Measurements from ENCODE around the gene NAMPT.

Gene NAMPT

GRCh38 chr7:106277976-106278375 lies 6.8 kb downstream of the NAMPT start:
- in situ Hi-C loops (cut with MboI; ENCODE audit: low pct_unique_long_range_greater_than_20kb, low sequenced_read_pairs, unreplicated experiment): no loop called here
- TF ChIP-seq, protein P1, sequence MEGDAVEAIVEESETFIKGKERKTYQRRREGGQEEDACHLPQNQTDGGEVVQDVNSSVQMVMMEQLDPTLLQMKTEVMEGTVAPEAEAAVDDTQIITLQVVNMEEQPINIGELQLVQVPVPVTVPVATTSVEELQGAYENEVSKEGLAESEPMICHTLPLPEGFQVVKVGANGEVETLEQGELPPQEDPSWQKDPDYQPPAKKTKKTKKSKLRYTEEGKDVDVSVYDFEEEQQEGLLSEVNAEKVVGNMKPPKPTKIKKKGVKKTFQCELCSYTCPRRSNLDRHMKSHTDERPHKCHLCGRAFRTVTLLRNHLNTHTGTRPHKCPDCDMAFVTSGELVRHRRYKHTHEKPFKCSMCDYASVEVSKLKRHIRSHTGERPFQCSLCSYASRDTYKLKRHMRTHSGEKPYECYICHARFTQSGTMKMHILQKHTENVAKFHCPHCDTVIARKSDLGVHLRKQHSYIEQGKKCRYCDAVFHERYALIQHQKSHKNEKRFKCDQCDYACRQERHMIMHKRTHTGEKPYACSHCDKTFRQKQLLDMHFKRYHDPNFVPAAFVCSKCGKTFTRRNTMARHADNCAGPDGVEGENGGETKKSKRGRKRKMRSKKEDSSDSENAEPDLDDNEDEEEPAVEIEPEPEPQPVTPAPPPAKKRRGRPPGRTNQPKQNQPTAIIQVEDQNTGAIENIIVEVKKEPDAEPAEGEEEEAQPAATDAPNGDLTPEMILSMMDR (IDR thresholded peaks at IDR 0.05; ENCODE audit: extremely low read depth, insufficient read depth, missing control alignments): no peak
- DNase-seq (ENCODE audit: low spot score): no peak

DNA sequence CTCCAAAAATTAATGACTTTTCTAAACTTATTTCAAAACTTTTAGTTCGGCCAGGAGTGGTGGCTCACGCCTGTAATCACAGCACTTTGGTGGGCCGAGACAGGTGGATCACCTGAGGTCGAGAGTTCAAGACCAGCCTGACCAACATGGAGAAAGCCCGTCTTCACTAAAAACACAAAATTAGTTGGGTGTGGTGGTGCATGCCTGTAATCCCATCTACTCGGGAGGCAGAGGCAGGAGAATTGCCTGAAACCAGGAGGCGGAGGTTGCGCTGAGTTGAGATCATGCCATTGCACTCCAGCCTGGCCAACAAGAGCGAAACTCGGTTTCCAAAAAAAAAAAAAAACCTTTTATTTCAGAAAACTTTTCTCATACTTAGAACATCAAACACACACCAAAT lies 8.3 kb downstream of the NAMPT start:
- DNase-seq (ENCODE audit: low spot score): no peak
- TF ChIP-seq, protein P1 (IDR thresholded peaks at IDR 0.05; ENCODE audit: extremely low read depth, insufficient read depth, missing control alignments): no peak
- in situ Hi-C loops (cut with MboI; ENCODE audit: low pct_unique_long_range_greater_than_20kb, low sequenced_read_pairs, unreplicated experiment): no loop called here

- DNase-seq (ENCODE audit: low spot score): peak; percentile 53
- in situ Hi-C loops (cut with MboI; ENCODE audit: low pct_unique_long_range_greater_than_20kb, low sequenced_read_pairs, unreplicated experiment): no loop called here
Observed at GRCh38 chr7:106273009-106273668, 11.6 kb downstream of the NAMPT start.

DNA sequence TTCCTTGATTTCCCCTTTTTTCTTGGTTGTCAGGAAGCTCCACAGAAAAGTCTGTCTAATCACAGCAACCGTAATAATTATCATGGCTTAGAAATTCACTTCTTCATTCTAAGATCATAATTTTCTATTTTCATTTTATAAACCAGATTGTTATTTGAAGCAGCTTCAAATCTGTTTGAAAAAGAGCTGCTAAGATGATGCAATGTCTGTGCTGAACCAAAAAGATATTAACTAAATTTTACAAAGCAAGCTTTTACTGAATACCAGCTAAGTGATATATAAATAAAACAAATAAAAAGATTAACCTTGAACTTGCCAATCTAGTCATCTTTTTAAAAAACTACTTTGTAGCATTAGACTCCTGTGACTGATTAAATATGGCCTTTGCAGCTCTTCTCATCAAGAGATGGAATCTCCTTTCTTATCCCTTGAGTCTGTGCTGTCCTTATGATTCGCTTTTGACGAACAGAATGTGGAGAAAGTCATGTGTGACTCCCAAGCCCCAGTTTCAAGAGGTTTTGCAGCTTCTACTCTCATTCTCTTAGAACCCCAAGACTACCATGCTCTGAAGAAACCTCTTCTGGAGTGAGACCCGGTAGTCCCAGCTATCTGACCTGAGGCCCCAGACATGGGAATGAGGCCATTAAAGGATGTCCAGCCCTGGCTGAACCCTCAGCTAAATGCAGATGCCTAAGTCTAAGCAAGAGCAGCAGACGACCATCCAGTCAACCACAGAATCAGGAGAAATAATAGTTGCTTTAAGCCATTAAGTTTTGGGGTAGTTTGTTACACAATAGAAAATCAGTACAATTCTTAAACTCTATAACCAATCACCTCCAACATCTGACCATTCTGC lies 14.4 kb downstream of the NAMPT start:
- TF ChIP-seq, protein P1 (IDR thresholded peaks at IDR 0.05; ENCODE audit: extremely low read depth, insufficient read depth, missing control alignments): no peak
- DNase-seq (ENCODE audit: low spot score): no peak
- in situ Hi-C loops (cut with MboI; ENCODE audit: low pct_unique_long_range_greater_than_20kb, low sequenced_read_pairs, unreplicated experiment): no loop called here

More at GRCh38 chr7:106273009-106273668, 11.6 kb downstream of the NAMPT start:
- TF ChIP-seq, protein P1 (IDR thresholded peaks at IDR 0.05; ENCODE audit: extremely low read depth, insufficient read depth, missing control alignments): no peak

DNA sequence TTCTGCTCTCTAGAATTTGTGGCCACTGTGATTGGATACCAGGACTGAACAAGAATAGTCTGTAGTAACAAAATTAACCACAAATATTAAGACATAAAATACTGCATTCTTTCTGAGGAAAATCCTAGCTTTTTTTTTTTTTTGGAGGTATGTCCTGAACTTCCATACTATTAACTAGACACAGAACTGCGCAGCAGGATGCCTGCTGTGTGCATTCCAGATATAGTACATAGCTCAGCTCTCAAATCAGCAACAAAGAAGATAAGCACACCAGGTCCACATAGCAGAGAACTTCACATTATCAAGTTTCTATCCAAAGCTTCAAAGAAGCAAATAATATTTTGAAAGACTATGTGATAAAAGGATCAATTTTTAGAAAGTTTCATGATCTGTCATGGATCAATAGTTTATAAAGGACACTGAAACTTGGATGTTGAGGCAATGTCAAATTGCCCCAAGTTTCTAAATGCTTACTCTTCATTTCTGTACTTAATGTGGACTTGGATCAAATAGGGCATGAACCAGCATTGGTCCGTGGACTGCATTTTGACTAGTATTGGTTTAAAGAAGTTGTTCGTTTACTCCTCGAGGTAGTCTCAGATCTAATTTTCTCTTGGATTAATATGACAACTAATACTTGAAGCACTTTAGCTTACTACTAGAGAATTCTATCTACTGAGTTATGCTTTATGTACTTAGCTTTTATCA lies 15.4 kb downstream of the NAMPT start:
- TF ChIP-seq, protein P1 (IDR thresholded peaks at IDR 0.05; ENCODE audit: extremely low read depth, insufficient read depth, missing control alignments): no peak
- in situ Hi-C loops (cut with MboI; ENCODE audit: low pct_unique_long_range_greater_than_20kb, low sequenced_read_pairs, unreplicated experiment): no loop called here
- no peak for DNase-seq (ENCODE audit: low spot score)

- in situ Hi-C loops (cut with MboI; ENCODE audit: low pct_unique_long_range_greater_than_20kb, low sequenced_read_pairs, unreplicated experiment): no loop called here
- TF ChIP-seq, protein P1 (IDR thresholded peaks at IDR 0.05; ENCODE audit: extremely low read depth, insufficient read depth, missing control alignments): no peak
- no peak for DNase-seq (ENCODE audit: low spot score)
Observed at GRCh38 chr7:106265133-106265532, 19.6 kb downstream of the NAMPT start.
